Thymus (tissue), 11 donors: ENCODE results near the gene UGT1A1. TPM values are rescaled to one million over a fixed set of nuclear protein-coding genes. Genes with fewer than 3 reads are reported as not detected.

Experiments
- DNase-seq, 9 donors: peaks; one replicate each; pipeline ENCODE4 v3.0.0-alpha.2; 2013; ENCODE audit warnings: low spot score in 9 of 9, low read depth in 6 of 9, missing footprints in 1 of 9
- H3K27ac ChIP-seq, 2 donors: one replicate each; pipeline ENCODE4 v1.5.1; 2013; ENCODE audit warnings: control low read depth in 1 of 2, low read depth in 1 of 2, low read length in 1 of 2, mild to moderate bottlenecking in 1 of 2, moderate library complexity in 1 of 2
- H3K27me3 ChIP-seq, 2 donors: one replicate each; pipeline ENCODE4 v1.5.1; 2013; ENCODE audit warnings: low read length in 1 of 2; ENCODE audit not compliant: control insufficient read depth in 2 of 2, insufficient read depth in 1 of 2
- H3K36me3 ChIP-seq, 2 donors: one replicate each; pipeline ENCODE4 v1.5.1; 2013; ENCODE audit warnings: low read length in 1 of 2, mild to moderate bottlenecking in 1 of 2, moderate library complexity in 1 of 2; ENCODE audit not compliant: control insufficient read depth in 2 of 2, insufficient read depth in 2 of 2
- H3K4me1 ChIP-seq, 2 donors: one replicate each; pipeline ENCODE4 v1.5.1; 2013; ENCODE audit warnings: low read length in 2 of 2; ENCODE audit not compliant: control insufficient read depth in 2 of 2, insufficient read depth in 2 of 2
- H3K4me3 ChIP-seq, 2 donors: one replicate each; pipeline ENCODE4 v1.5.1; 2013; ENCODE audit warnings: low read length in 2 of 2, control low read depth in 1 of 2, mild to moderate bottlenecking in 1 of 2
- H3K9me3 ChIP-seq, 2 donors: one replicate each; pipeline ENCODE4 v1.5.1; 2013; ENCODE audit warnings: low read length in 1 of 2, mild to moderate bottlenecking in 1 of 2; ENCODE audit not compliant: control insufficient read depth in 2 of 2, insufficient read depth in 1 of 2
- WGBS: extraction: QIAGEN DNeasy Blood & Tissue Kit; methylation state at CpG from one replicate; pipeline ENCODE4 v1.1.7; 2013; 5-methylcytosine and 5-hydroxymethylcytosine counted together
- polyA plus RNA-seq: library from polyadenylated mRNA; stranded (reverse); fragments of 200-250 nt; gene quantifications from one replicate; pipeline ENCODE4 v1.2.3, GENCODE V29; 2013
- total RNA-seq: library from RNA; stranded (reverse); fragments of 120-200 nt; gene quantifications from one replicate; pipeline ENCODE4 v1.2.4, GENCODE V29; 2013
- donor health status: healthy.

The UGT1A1 gene
- total and polyA plus RNA-seq, 2 donors = 0.09 to 0.32 TPM

GRCh38 chr2:233754872-233755611, 5.0 kb upstream of the UGT1A1 start:
- no peaks in the 10 kb centered on the region for H3K36me3 ChIP-seq
- H3K27me3 ChIP-seq = no peaks in the 10 kb centered on the region
- DNase-seq = no peak
- H3K9me3 ChIP-seq = peaks cover 0 to 9% of the 10 kb centered on the region in 2 donors
- no peak overlapping the region for H3K4me3 ChIP-seq
- H3K4me1 ChIP-seq = no peaks in the 10 kb centered on the region
- WGBS = 94% methylated on average over 44 of the region's 44 CpGs
- no peak overlapping the region for H3K27ac ChIP-seq

GRCh38 chr2:233756429-233757081, 3.5 kb upstream of the UGT1A1 start:
- 91% methylated on average over 7 of the region's 7 CpGs for WGBS
- no peak overlapping the region for H3K27ac ChIP-seq
- DNase-seq = no peak
- no peaks in the 10 kb centered on the region for H3K4me1 ChIP-seq
- no peaks in the 10 kb centered on the region for H3K36me3 ChIP-seq
- no peaks in the 10 kb centered on the region for H3K9me3 ChIP-seq
- H3K27me3 ChIP-seq = no peaks in the 10 kb centered on the region
- no peak overlapping the region for H3K4me3 ChIP-seq

GRCh38 chr2:233758141-233758540, 1.9 kb upstream of the UGT1A1 start:
- Histone ChIP-seq H3K4me3 (no peak overlapping the region), H3K27me3 (no peaks in the 10 kb centered on the region), H3K36me3 (no peaks in the 10 kb centered on the region), H3K27ac (no peak overlapping the region), H3K4me1 (no peaks in the 10 kb centered on the region), H3K9me3 (no peaks in the 10 kb centered on the region)
- DNase-seq = no peak

GRCh38 chr2:233758849-233759248, 1.2 kb upstream of the UGT1A1 start:
- no peak overlapping the region for H3K27ac ChIP-seq
- H3K9me3 ChIP-seq = no peaks in the 10 kb centered on the region
- WGBS = 97% methylated on average over 2 of the region's 2 CpGs
- H3K4me1 ChIP-seq = no peaks in the 10 kb centered on the region
- no peak overlapping the region for H3K4me3 ChIP-seq
- H3K36me3 ChIP-seq = no peaks in the 10 kb centered on the region
- no peak for DNase-seq
- H3K27me3 ChIP-seq = no peaks in the 10 kb centered on the region

GRCh38 chr2:233761040-233761769, 1.1 kb downstream of the UGT1A1 start:
- WGBS = 91% methylated on average over 4 of the region's 4 CpGs
- H3K4me3 ChIP-seq = no peak overlapping the region
- no peaks in the 10 kb centered on the region for H3K36me3 ChIP-seq
- H3K9me3 ChIP-seq = no peaks in the 10 kb centered on the region
- H3K4me1 ChIP-seq = no peaks in the 10 kb centered on the region
- DNase-seq = no peak
- H3K27ac ChIP-seq = no peak overlapping the region
- no peaks in the 10 kb centered on the region for H3K27me3 ChIP-seq

GRCh38 chr2:233764264-233764663, 4.2 kb downstream of the UGT1A1 start:
- DNase-seq = no peak
- Histone ChIP-seq H3K27me3 (no peaks in the 10 kb centered on the region), H3K36me3 (no peaks in the 10 kb centered on the region), H3K27ac (no peak overlapping the region), H3K4me3 (no peak overlapping the region), H3K9me3 (no peaks in the 10 kb centered on the region), H3K4me1 (no peaks in the 10 kb centered on the region)
- WGBS = 93% methylated on average over 7 of the region's 7 CpGs

- Histone ChIP-seq H3K27me3 (no peaks in the 10 kb centered on the region), H3K4me1 (no peaks in the 10 kb centered on the region), H3K36me3 (no peaks in the 10 kb centered on the region), H3K9me3 (no peaks in the 10 kb centered on the region), H3K27ac (no peak overlapping the region), H3K4me3 (no peak overlapping the region)
- WGBS = 77% methylated on average over 3 of the region's 3 CpGs
- no peak for DNase-seq
Observed at GRCh38 chr2:233764761-233765160, 4.7 kb downstream of the UGT1A1 start.

GRCh38 chr2:233766416-233766815, 6.3 kb downstream of the UGT1A1 start:
- H3K27ac ChIP-seq = no peak overlapping the region
- no peaks in the 10 kb centered on the region for H3K36me3 ChIP-seq
- H3K9me3 ChIP-seq = no peaks in the 10 kb centered on the region
- H3K27me3 ChIP-seq = no peaks in the 10 kb centered on the region
- DNase-seq = no peak
- 87% methylated on average over 4 of the region's 4 CpGs for WGBS
- H3K4me1 ChIP-seq = no peaks in the 10 kb centered on the region
- no peak overlapping the region for H3K4me3 ChIP-seq

- WGBS = 78% methylated on average over 4 of the region's 4 CpGs
- H3K36me3 ChIP-seq = no peaks in the 10 kb centered on the region
- H3K4me3 ChIP-seq = no peak overlapping the region
- no peaks in the 10 kb centered on the region for H3K9me3 ChIP-seq
- H3K4me1 ChIP-seq = no peaks in the 10 kb centered on the region
- H3K27ac ChIP-seq = no peak overlapping the region
- DNase-seq = no peak
- H3K27me3 ChIP-seq = no peaks in the 10 kb centered on the region
Observed at GRCh38 chr2:233768076-233768475, 8.0 kb downstream of the UGT1A1 start.
